Measurements from ENCODE around the gene MPI. TPM values are rescaled to one million over a fixed set of nuclear protein-coding genes. Genes with fewer than 3 reads are reported as not detected.

Gene MPI
- total and polyA plus RNA-seq, 2 experiments from 2014 or later: 34.8 to 79.0 TPM

GRCh38 chr15:74865316-74865715, 24.5 kb upstream of the MPI start:
- no peak for TF ChIP-seq EZH2 (IDR thresholded peaks at IDR 0.05; ENCODE audit: insufficient read depth, poor library complexity, severe bottlenecking)
- TF ChIP-seq EZH2phosphoT487 (IDR thresholded peaks at IDR 0.05; ENCODE audit: insufficient read depth, low read depth): no peak
- H3K9me3 ChIP-seq (ENCODE audit: low read depth): no peaks in the 10 kb centered on the region
- no peak overlapping the region for H3K4me3 ChIP-seq
- H2AFZ ChIP-seq: no peak overlapping the region
- WGBS, 2 experiments (ENCODE audit: low coverage in 1 of 2, low lambda C conversion rate in 2 of 2, missing lambda C conversion rate in 2 of 2): 67 to 80% methylated on average over 2 of the region's 2 CpGs
- H3K9me2 ChIP-seq (ENCODE audit: insufficient read depth): no peaks in the 10 kb centered on the region
- peaks cover 9% of the 10 kb centered on the region; the same call in 1 of the 2 replicates for H4K20me1 ChIP-seq (ENCODE audit: insufficient read depth)
- H3F3A ChIP-seq (ENCODE audit: insufficient read depth): peaks cover 36% of the 10 kb centered on the region; the same call in 1 of the 2 replicates
- no peak for DNase-seq
- H3K36me3 ChIP-seq (ENCODE audit: low read depth): no peaks in the 10 kb centered on the region
- in situ Hi-C loops (cut with MboI): no loop called here
- H3K4me1 ChIP-seq (ENCODE audit: insufficient read depth): peaks cover 31% of the 10 kb centered on the region
- H3K79me2 ChIP-seq (ENCODE audit: insufficient read depth): peaks cover 78% of the 10 kb centered on the region
- H3K9ac ChIP-seq: no peak overlapping the region
- peak overlapping the region; percentile 65; the same call in 1 of the 2 replicates for H3K27ac ChIP-seq
- H3K4me2 ChIP-seq (ENCODE audit: unreplicated experiment): no peak overlapping the region
- no peaks in the 10 kb centered on the region for H3K27me3 ChIP-seq (replicated peaks; ENCODE audit: insufficient read depth)

GRCh38 chr15:74866090-74866489, 23.8 kb upstream of the MPI start:
- Histone ChIP-seq H3K4me2 (ENCODE audit: unreplicated experiment) (no peak overlapping the region), H4K20me1 (ENCODE audit: insufficient read depth) (peaks cover 12% of the 10 kb centered on the region; the same call in 1 of the 2 replicates)

GRCh38 chr15:74867466-74868038, 22.3 kb upstream of the MPI start:
- Histone ChIP-seq H3K36me3 (ENCODE audit: low read depth) (no peaks in the 10 kb centered on the region), H3K27ac (no peak overlapping the region), H3K79me2 (ENCODE audit: insufficient read depth) (peaks cover 83% of the 10 kb centered on the region), H3K27me3 (replicated peaks; ENCODE audit: insufficient read depth) (no peaks in the 10 kb centered on the region), H2AFZ (no peak overlapping the region), H3F3A (ENCODE audit: insufficient read depth) (peaks cover 37% of the 10 kb centered on the region; the same call in 1 of the 2 replicates), H3K4me1 (ENCODE audit: insufficient read depth) (peaks cover 33% of the 10 kb centered on the region), H3K9me2 (ENCODE audit: insufficient read depth) (no peaks in the 10 kb centered on the region), H3K4me3 (no peak overlapping the region), H3K9ac (no peak overlapping the region), H4K20me1 (ENCODE audit: insufficient read depth) (peaks cover 12% of the 10 kb centered on the region; the same call in 1 of the 2 replicates), H3K4me2 (ENCODE audit: unreplicated experiment) (no peak overlapping the region), H3K9me3 (ENCODE audit: low read depth) (no peaks in the 10 kb centered on the region)
- no peak for DNase-seq
- 79 to 96% methylated on average over 1 of the region's 1 CpG for WGBS, 2 experiments (ENCODE audit: low coverage in 1 of 2, low lambda C conversion rate in 2 of 2, missing lambda C conversion rate in 2 of 2)
- TF ChIP-seq EZH2phosphoT487 (IDR thresholded peaks at IDR 0.05; ENCODE audit: insufficient read depth, low read depth): no peak
- no peak for TF ChIP-seq EZH2 (IDR thresholded peaks at IDR 0.05; ENCODE audit: insufficient read depth, poor library complexity, severe bottlenecking)
- in situ Hi-C loops (cut with MboI): no loop called here

More at GRCh38 chr15:74866090-74866489, 23.8 kb upstream of the MPI start:
- Histone ChIP-seq H3K27ac (peak overlapping the region; percentile 65), H3K36me3 (ENCODE audit: low read depth) (no peaks in the 10 kb centered on the region), H3K9me2 (ENCODE audit: insufficient read depth) (no peaks in the 10 kb centered on the region), H3F3A (ENCODE audit: insufficient read depth) (peaks cover 41% of the 10 kb centered on the region; the same call in 1 of the 2 replicates), H3K4me3 (no peak overlapping the region), H3K27me3 (replicated peaks; ENCODE audit: insufficient read depth) (no peaks in the 10 kb centered on the region), H3K4me1 (ENCODE audit: insufficient read depth) (peaks cover 33% of the 10 kb centered on the region), H3K79me2 (ENCODE audit: insufficient read depth) (peaks cover 78% of the 10 kb centered on the region), H2AFZ (no peak overlapping the region), H3K9ac (no peak overlapping the region), H3K9me3 (ENCODE audit: low read depth) (no peaks in the 10 kb centered on the region)
- DNase-seq: peak; percentile 91
- TF ChIP-seq EZH2 (IDR thresholded peaks at IDR 0.05; ENCODE audit: insufficient read depth, poor library complexity, severe bottlenecking) (no peak), EZH2phosphoT487 (IDR thresholded peaks at IDR 0.05; ENCODE audit: insufficient read depth, low read depth) (no peak)
- in situ Hi-C loops (cut with MboI): no loop called here
- WGBS, 2 experiments (ENCODE audit: low coverage in 1 of 2, low lambda C conversion rate in 2 of 2, missing lambda C conversion rate in 2 of 2): 66 to 71% methylated on average over 6 of the region's 6 CpGs

- H3F3A ChIP-seq (ENCODE audit: insufficient read depth): peaks cover 32% of the 10 kb centered on the region; the same call in 1 of the 2 replicates
- peaks cover 86% of the 10 kb centered on the region for H3K79me2 ChIP-seq (ENCODE audit: insufficient read depth)
- no peaks in the 10 kb centered on the region for H3K36me3 ChIP-seq (ENCODE audit: low read depth)
- H3K9me3 ChIP-seq (ENCODE audit: low read depth): no peaks in the 10 kb centered on the region
- TF ChIP-seq EZH2 (IDR thresholded peaks at IDR 0.05; ENCODE audit: insufficient read depth, poor library complexity, severe bottlenecking) (no peak), EZH2phosphoT487 (IDR thresholded peaks at IDR 0.05; ENCODE audit: insufficient read depth, low read depth) (no peak)
- H3K9ac ChIP-seq: no peak overlapping the region
- no peak overlapping the region for H2AFZ ChIP-seq
- peaks cover 30% of the 10 kb centered on the region for H3K4me1 ChIP-seq (ENCODE audit: insufficient read depth)
- 90 to 94% methylated on average over 6 of the region's 6 CpGs for WGBS, 2 experiments (ENCODE audit: low coverage in 1 of 2, low lambda C conversion rate in 2 of 2, missing lambda C conversion rate in 2 of 2)
- H3K27me3 ChIP-seq (replicated peaks; ENCODE audit: insufficient read depth): no peaks in the 10 kb centered on the region
- H3K27ac ChIP-seq: no peak overlapping the region
- no peaks in the 10 kb centered on the region for H3K9me2 ChIP-seq (ENCODE audit: insufficient read depth)
- H4K20me1 ChIP-seq (ENCODE audit: insufficient read depth): peaks cover 10% of the 10 kb centered on the region; the same call in 1 of the 2 replicates
- in situ Hi-C loops (cut with MboI): no loop called here
- H3K4me2 ChIP-seq (ENCODE audit: unreplicated experiment): no peak overlapping the region
- H3K4me3 ChIP-seq: no peak overlapping the region
- DNase-seq: no peak
These were observed 21.8 kb upstream of the MPI start for GRCh38 chr15:74868059-74868458.
